GM18907 (cell line): Measurements from ENCODE around the gene TENM4.

Source experiments
- ATAC-seq: cut with Tn5 transposase; IDR thresholded peaks from one replicate; pipeline ENCODE4 v1.9.1; 2021; ENCODE audit warnings: mild to moderate bottlenecking, moderate library complexity; ENCODE audit not compliant: unreplicated experiment

The TENM4 gene

DNA sequence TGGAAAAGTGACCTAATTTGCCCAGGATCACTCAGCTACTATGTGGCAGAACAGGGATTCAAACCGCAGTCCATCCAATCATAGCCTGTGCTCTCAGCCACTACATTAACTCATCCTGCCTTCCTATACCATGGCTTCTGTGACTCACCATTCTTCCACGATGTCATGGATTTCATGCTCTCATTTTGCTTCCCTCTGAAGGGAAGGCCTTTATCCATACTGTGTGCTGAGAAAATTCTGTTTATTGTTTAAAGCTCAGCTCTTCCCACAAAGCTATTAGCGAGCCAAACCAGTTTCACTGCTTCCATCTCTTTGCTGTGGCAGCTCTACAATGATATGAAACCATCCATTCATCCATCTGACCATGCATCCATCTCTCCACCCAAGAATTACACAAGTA, 289.9 kb downstream of the TENM4 start:
- ATAC-seq, result no peak

DNA sequence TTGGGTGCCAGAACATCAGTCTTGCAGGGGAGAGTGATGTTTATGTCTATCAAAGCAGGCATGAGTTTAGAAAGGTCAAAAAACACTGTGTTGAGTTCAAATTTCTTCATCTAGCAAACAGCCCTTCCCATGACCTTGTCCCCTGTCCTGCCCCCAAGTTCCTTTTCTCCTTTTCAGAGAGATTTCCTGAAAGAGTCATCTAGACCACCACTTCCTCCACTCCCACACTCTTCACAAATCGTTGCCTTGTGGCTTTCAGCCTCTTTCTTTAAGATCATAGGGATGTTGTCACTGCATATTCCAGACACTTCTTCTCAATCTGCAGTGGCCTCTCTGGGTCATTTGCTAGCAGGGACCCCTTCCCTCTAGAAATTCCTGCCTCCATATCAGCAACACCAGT, 290.5 kb downstream of the TENM4 start:
- ATAC-seq, result no peak

DNA sequence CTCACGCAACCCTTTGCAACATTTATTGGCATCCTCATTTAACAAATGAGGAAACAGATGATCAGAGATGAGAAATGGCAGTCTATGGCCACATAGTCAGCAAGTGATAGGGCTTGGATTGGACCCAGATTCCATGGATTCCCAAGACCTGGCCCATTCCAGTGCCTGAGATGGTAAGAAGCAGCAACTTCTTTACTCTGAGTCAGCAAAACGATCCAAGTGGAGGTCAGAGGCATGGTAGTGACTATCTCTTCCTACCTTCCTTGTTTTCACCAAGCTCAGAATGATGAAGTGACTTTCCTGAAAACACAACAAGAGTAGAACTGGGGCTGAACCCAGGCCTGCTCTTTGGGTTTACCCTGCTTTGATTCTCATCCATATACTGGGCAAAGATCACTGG, 293.1 kb downstream of the TENM4 start:
- ATAC-seq, result no peak

DNA sequence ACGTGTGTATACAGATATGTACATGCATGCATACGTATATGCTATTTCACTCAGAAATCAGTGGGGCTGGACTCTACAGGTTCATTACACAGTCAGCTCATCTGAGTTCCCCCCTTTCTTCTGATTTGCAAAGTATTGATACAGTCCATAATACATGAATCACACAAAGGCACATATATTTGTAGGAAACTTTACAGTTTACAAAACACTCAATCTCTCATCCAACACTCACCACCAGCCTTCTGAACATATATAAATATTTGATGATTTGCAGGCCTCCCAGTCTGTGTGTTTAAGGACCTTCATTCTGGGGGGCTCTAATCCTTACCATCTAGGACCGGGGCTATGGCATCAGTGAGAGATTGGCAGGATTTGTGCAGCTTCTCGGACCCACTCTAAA, 293.8 kb downstream of the TENM4 start:
- ATAC-seq, result no peak

DNA sequence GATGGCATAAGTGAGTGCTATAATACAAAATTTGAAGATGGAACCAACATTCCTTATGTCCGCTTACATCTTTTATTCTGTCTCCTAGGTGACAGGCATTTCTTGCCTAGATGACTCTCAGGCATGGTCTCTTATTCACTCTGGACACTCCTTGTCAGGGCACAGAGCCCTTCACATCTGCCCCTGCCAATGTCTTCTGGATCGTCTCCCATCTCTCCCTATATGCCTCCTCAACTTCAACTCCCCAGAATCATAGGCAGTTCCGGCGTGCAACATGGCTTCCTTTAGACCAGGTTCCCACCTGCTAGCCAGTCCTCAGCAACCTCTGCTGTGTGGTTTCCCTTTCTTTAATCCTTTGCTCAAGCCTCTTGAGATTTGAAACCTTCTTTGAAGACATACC, 300.9 kb downstream of the TENM4 start:
- ATAC-seq, result no peak

DNA sequence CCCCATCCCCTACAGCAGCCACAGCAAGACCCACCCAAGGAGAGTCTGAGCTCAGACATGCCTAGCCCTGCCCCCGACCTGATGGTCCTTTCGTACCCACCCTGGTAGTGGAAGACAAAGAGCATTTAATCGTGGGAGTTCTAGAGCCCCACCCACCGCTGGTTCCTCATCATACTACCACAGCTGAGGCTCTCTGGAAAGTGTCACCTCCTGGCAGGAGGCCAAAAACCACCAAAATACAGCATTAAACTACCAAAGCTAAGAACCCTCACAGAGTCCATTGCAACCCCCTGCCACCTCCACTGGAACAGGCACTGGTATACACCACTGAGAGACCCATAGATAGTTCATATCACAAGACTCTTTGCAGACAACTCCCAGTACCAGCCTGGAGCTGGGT, 311.1 kb downstream of the TENM4 start:
- no peak for ATAC-seq

DNA sequence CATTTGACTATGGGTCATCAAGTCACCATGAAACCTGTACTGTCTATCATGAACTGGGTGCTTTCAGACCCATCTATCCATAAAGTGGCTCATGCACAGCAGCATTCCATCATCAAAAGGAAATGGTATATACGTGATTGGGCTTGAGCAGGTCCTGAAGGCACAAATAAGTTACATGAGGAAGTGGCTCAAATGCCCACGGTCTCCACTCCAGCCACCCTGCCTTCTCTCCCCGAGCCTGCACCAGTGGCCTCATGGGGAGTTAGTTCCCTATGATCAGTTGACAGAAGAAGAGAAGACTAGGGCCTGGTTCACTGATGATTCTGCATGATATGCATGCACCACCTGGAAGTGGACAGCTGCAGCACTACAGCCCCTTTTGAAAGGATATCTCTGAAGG, 312.5 kb downstream of the TENM4 start:
- no peak for ATAC-seq

DNA sequence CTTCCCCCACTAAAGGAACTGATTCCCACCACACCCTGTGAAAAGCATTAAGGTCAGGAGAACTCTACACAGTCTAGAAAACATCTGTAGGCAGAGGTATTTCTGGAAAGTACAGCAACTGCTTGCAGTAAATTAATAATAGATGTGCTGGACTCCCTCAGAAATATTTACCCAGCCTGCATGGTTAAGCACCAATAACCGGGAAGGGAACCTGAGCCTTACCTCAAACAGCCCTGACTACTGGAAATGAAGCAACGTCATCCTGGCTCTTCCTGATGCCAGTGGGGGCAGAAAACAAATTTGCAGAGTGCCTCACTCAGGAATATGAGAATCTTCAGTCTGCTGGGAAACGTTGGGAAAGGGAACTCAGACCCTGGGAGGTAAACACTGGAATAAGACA, 318.1 kb downstream of the TENM4 start:
- no peak for ATAC-seq

DNA sequence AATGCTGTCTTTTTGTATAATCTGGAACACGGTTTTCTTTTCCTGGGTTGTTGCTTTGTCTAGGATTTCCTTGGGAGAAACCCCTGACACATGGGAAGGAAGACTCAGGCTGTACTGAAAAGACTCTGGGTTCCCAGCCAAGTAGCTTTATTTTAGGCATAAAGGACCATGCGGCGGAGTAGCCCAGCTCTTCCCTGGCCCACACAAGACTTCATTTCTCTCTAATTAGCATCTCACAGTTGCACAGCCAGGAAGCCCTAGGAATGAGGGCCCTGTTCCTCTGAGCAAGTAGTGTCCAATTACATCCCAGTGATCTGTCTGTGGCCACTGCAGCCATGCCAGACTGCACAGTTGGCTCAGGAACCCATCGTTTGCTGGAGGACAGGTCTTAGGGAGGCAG, 319.5 kb downstream of the TENM4 start:
- no peak for ATAC-seq

DNA sequence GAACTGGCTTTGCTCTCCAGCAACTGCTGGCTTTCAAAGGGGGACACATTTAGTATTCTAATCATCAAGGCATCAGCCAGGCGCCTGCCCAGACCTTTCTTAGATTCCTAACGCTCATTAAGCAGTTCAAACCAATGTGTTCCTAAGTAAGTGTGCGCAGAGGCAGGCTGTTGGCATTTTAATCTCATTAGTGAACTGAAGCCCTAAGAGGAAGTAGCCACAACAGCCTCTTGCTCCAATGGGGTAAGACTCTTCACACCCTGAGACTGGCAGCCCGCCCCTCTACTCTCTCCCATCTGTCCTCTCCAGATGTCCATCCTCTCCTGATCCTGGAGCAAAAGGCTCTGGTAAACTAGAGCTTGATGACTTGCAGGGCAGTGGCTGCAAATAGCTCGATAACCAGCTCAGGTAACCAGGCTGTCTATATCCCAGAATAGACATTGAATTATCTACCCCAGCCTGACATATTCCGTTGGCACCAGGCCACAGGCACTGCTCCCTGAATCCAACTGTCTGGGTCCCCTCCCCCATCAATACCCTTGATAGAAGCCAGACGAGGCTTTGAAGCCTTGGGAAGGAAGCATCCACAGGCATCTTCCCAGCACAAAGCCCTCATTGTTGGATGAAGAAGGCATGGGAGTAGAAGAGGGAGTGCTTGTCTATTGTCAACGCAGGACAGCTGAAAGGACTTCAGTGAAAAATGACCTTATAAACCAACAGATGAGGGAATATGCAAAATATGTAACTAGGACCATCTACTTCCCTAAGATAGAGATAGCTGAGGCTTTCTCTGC, 321.1 kb downstream of the TENM4 start:
- ATAC-seq, result no peak

DNA sequence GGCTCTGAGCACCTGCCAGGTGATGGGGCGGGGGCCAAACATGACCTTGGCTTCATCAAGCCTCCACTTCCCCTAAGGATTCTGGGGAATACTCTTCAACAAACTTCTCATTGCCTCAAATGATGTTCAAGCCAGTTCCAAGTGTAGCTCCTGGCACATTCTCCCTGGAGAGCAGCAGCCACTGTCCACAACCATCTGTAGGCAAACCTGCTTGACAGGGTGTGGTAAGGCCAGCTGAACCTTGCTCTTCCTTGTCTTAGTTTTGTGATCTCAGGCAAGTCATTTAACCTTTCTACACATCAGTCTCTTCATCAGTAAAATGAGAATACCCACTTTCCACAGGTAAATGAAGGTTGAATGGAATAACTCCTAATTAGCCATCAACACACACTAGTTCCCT, 323.3 kb downstream of the TENM4 start:
- ATAC-seq, result no peak

DNA sequence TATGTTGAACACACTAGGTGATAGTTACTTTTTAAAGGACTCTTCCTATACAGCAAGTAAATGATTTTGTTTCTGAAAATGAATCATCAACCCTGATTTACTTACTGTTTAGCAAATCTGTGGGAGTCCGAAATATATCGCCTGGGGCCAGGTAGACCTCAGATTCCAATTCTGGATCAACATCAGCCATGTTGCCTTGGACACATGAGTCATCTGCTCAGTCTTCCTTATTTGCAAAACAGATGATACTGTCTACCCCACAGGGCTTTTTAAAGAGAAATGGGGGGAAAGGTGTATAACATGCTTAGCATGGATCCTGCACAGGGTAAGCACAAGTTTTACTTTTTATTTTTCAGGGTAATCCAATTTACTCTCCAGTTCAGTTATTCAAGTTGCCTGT, 324.2 kb downstream of the TENM4 start:
- no peak for ATAC-seq

DNA sequence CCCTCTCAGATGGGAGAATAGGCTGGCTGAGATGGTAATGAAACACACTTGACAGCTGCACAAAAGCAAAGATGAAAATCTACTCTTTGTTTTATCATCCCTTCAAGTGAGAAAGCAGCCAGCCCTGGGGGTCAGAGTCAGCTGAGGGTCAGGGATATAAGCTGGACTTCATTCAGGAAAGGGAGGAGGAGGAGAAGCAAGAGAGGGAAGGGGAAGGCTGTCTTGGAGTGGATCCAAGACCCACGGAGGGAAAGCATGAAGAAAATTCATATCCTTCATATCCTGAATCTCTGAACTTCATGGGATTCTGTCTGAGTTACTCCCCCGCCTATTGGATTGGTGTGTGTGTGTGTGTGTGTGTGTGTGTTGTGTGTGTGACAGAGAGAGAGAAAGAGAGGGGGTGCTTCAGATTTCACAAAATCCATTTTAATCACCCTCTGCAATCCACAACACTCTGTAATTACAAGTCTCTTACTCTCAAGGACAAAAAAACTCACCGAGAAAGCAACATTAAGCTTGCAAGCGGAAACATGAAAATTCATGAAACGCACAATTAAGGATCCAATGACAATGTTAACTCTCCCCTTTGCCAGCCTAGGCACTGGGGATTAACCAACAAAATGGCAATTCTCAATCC, 327.7 kb downstream of the TENM4 start:
- ATAC-seq, result no peak

DNA sequence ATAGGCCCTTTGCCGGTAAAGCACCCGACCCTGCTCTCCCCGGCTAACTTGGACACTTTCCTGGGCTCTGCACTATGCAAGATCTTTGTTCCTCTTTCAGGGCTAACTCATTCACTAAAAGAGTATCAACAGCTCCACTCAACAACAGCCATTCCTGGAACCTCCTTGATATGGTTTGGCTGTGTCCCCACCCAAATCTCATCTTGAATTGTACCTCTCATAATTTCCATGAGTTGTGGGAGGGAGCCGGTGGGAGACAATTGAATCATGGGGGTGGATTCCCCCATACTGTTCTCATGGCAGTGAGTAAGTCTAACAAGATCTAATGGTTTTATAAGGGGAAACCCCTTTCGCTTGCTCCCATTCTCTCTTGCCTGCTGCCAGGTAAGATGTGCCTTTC, 330.0 kb downstream of the TENM4 start:
- ATAC-seq, result no peak

DNA sequence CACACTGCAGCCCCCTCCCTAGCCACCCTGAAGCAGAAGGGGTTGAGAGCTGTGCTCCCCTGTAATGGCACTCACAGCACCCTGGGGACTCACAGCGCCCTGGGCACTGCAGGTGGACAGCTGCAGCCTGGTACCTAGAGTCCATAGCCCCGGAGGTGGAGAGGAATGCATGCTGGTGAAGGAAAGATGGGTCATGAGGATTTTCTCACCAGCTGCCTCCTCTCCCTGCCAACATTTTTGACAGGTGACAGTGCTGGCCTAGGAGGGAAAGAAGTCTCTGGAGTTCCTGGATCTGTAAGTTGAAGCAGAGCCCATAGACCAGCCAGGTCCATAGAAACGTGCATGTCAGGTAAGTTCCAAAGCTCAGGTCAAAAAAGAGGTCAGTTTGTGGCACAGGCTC, 330.5 kb downstream of the TENM4 start:
- no peak for ATAC-seq

DNA sequence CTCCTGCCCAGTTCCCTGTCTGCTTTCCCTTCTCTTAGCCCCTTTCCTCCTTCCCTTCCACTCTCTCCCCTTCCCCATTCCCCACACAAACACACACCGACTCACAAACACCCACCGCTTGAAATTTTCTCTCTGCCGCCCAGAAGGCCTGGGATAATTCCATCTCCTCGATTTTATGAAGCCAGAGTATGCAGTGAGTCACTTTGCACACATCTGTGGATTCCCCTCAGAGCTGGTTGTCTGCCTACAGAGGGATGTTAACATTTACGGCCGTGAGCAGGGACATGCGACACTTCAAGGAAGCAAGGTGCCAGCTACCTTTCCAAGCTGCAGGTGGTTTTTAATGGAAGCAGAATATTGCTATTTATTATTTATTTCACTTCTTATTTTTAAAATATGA, 332.0 kb downstream of the TENM4 start:
- ATAC-seq, result no peak

DNA sequence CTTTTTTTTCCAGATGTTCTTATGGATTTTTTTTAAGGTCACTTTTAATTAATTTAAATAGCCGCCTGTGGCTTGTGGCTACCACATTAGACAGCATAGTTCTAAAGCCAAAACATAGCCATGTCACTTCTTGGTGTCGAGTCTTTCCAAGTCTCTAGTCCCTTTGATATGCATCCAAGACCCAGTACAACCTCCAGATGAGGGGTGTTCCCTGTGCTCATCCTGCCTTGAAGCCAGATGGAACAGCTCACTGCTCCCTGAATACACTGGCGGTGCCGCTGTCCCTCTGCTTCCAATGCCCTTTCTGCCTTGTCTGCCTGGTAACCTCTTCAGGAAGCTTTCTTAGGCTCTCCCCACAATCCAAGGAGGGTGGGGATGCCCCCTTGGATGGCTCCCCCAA, 338.0 kb downstream of the TENM4 start:
- ATAC-seq, result no peak

DNA sequence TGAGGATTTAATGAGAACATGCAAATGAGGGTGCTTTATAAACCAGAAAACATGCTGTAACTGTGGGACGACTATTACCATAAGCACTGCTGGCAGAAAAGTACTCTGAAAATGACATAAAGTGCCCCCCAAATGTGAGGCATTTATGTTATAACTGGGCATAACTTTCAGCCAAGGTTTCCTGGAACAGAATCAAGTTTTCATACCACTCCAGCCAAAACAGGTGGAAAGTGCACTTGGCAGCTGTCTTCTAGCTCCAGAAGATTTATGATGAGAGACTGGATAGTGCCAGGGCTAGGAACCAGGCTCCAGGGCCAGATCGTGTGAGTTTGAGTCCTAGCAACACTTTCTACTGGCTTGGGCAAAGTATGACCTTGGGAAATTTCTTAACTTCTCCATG, 339.2 kb downstream of the TENM4 start:
- no peak for ATAC-seq

DNA sequence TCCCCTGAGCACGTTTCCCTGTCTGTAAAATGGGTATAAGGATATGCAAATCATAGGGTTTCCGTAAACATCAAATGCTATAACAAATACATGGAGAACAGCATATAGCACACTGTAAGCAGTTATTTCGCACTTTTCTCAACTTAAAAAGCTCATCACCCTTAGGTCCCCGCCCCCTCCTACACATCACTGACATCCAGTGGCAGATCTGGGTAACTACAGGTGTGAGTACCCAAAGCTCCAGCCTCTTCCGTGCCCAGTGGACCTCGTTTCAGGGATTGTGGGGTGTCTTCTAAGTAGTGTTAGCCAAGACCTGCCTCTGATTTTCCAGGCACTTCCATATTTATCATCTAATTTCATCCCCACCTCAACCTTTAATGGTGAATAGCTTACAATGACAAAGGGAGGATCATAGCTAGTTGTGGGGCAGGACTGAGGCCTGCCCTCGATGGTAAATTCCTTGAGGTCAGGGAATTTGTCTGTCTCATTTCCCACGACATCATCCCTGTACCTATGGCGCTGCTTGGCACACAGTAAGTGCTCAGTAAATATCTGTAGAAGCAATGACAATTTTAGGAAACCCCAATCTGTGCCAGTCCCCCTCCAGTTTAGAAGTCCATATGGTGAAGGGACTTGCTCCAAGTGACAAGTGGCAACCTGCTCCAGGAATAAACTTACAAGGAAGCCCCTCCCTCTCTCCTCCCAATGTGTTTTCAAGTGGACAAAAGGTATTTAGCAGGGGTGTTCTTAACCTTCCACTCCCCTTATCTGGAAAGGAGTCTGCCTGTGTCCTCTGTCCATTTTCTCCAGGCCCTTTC, 340.5 kb downstream of the TENM4 start:
- peak; percentile 84 for ATAC-seq

DNA sequence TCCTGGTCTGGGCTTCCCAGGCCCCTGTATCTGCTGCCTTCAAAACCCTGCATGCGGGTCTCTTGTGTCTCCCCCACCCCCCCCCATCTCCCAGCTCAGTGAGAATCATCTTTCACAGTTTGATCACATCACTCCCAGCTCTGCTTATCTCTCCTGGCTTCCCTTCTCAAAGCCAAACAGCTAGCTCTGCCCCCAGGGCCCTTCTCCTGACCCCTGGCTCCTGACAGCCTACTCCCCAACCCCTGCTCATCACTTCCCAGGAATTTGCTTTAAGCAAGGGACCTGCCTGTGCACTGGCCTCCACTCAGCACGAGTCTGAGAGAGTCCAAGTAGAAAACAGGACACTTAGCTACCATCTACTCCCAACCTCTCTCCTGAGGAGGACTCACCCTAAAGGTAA, 342.7 kb downstream of the TENM4 start:
- no peak for ATAC-seq

DNA sequence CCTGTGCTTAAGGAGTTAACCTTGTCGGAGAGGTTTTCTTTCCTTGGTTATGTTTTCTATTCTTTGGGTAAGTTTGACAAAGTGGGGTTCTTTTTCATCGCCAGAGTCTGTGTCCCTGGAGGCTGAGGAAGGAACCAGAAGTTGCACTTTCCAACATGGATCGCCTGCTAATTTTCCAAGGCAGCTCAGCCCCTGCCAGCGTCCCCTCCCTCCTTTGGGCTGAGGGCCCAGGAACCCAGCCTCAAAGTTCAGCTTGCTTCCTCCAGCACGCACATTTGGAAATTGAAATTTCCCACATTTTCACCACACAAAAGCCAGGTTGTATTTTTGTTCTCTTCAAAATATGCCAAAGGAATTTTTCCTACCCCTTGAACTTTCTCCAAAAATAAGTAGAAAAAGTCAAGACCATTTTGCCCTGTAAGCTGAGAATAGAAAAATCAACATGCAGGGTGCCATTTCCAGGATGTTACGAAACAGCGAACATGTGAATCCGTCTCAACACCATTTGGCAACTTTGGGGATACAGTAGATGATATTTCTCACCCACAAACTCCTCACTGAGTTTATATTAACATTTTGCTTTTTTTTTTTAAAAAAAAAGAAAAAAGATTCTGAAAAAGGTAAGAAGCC, 343.5 kb downstream of the TENM4 start:
- ATAC-seq, result no peak

DNA sequence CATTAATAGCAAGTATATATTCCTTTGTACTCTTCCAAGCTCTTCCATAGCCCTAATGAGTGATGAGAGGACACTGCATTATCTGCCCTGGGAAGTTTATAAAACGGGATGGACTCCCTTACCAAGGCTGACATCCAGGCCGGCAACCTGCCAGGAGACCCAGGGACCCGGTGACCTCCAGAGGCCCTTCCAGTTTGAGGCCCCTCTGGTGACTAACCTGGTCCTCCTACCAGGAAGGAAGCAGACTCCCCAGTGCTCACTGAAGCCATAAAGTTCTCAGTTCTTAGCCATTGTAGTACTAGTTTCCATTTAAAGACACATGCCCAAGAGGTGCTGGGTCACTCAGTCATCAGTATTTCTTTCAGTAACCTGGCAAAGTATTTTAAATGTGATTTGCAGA, 345.4 kb downstream of the TENM4 start:
- ATAC-seq, result no peak
